Measurements from ENCODE around the gene ILKAP. TPM values are rescaled to one million over a fixed set of nuclear protein-coding genes. Genes with fewer than 3 reads are reported as not detected.

Gene ILKAP
- total RNA-seq, 1 experiment from 2014 or later: 53.4 TPM

DNA sequence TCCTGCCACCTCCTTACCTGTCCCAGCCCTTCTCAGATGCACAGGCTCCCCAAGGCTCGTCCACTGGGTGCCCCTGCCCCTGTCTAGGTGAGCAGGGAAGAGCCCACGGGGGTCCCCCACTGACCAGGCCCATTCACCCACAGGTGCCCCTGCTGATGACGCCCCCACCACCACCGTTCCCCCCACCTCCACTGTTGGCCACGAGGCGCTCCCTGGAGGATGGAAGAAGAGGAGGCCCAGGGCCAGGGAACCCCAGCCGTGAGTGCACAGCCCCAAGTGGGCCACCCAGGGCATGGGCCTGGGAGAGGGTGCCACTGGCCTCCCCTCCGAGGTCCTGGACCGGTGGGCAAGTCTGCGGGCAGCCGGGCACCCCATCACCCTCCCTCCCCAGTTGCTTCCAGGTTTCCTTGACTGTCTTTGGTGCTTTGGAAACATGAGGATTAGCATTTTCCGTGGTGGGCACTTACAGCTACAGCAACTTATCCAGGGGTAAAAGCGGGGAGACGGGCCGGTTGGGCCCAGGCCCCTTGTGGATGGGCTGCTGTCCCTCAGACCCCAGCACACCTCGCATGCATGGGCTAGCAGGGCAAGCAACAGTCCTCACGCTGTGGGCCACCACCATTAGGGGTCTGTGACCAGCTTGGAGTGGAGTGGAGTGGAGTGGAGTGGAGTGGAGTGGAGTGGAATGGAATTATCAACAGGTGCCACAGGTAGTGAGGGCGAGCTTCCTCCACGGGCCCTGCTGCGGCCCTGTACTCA lies 78.2 kb downstream of the ILKAP start:
- intact Hi-C loops (cut with micrococcal nuclease): no loop called here
- no peaks in the 10 kb centered on the region for H3K9me2 ChIP-seq (ENCODE audit: insufficient read depth)
- no peaks in the 10 kb centered on the region for H3K4me1 ChIP-seq (ENCODE audit: control insufficient read depth in 1 of 2, insufficient read depth in 2 of 2, low read length in 2 of 2)
- no peak overlapping the region for H3K9ac ChIP-seq (ENCODE audit: low read length)
- ChIA-PET POLR2A (no interaction called here), CTCF (no interaction called here), RAD21 (ENCODE audit: low non-redundant PET in 1 of 2, low total read pairs in 2 of 2, uncharacterized antibody in 2 of 2, unreplicated experiment in 2 of 2) (no interaction called here)
- no peak overlapping the region for H3K4me2 ChIP-seq (ENCODE audit: low read length)
- H4K20me1 ChIP-seq (ENCODE audit: insufficient read depth): no peaks in the 10 kb centered on the region
- no peak overlapping the region for H3K4me3 ChIP-seq (replicated peaks in 1 of 2; ENCODE audit: low read depth in 1 of 2, low read length in 2 of 2)
- no peaks in the 10 kb centered on the region for H3K79me2 ChIP-seq (ENCODE audit: insufficient read depth, low read length)
- no peak for ATAC-seq
- H3K27me3 ChIP-seq (ENCODE audit: insufficient read depth, low read length): no peaks in the 10 kb centered on the region
- BruUV-seq (replicated peaks): no TSS peak
- TF ChIP-seq EZH2 (IDR thresholded peaks at IDR 0.05) (no peak), TCF7L2 (IDR thresholded peaks at IDR 0.05; ENCODE audit: borderline replicate concordance, extremely low read depth, insufficient read depth, insufficient read length) (no peak), POLR2AphosphoS5 (IDR thresholded peaks at IDR 0.05; ENCODE audit: low read depth, low read length) (no peak), YY1 (IDR thresholded peaks at IDR 0.05; ENCODE audit: extremely low read depth, insufficient replicate concordance, low read depth, low read length) (no peak), REST (IDR thresholded peaks at IDR 0.05; ENCODE audit: low read depth) (no peak), ZNF274 (IDR thresholded peaks at IDR 0.05; ENCODE audit: low read depth, low read length) (no peak), POLR2A (IDR thresholded peaks at IDR 0.05; ENCODE audit: borderline replicate concordance, extremely low read depth, insufficient read depth, insufficient read length) (no peak), CEBPB (IDR thresholded peaks at IDR 0.05; ENCODE audit: low read depth) (no peak), RAD21 (IDR thresholded peaks at IDR 0.05; ENCODE audit: low read depth) (no peak), SP1 (IDR thresholded peaks at IDR 0.05; ENCODE audit: low read depth) (no peak), CTCF (IDR thresholded peaks at IDR 0.05 in 2 of 3, conservative IDR thresholded peaks at IDR 0.05 in 1 of 3; ENCODE audit: borderline replicate concordance in 1 of 3, insufficient read depth in 1 of 3, low read depth in 2 of 3, low read length in 2 of 3) (no peak), ELF1 (IDR thresholded peaks at IDR 0.05; ENCODE audit: borderline replicate concordance, low read depth) (no peak), EGR1 (IDR thresholded peaks at IDR 0.05; ENCODE audit: low read depth) (no peak)
- TF ChIP-seq, protein P1, sequence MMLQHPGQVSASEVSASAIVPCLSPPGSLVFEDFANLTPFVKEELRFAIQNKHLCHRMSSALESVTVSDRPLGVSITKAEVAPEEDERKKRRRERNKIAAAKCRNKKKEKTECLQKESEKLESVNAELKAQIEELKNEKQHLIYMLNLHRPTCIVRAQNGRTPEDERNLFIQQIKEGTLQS (IDR thresholded peaks at IDR 0.05): no peak
- TF ChIP-seq, protein P2, sequence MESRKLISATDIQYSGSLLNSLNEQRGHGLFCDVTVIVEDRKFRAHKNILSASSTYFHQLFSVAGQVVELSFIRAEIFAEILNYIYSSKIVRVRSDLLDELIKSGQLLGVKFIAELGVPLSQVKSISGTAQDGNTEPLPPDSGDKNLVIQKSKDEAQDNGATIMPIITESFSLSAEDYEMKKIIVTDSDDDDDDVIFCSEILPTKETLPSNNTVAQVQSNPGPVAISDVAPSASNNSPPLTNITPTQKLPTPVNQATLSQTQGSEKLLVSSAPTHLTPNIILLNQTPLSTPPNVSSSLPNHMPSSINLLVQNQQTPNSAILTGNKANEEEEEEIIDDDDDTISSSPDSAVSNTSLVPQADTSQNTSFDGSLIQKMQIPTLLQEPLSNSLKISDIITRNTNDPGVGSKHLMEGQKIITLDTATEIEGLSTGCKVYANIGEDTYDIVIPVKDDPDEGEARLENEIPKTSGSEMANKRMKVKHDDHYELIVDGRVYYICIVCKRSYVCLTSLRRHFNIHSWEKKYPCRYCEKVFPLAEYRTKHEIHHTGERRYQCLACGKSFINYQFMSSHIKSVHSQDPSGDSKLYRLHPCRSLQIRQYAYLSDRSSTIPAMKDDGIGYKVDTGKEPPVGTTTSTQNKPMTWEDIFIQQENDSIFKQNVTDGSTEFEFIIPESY (IDR thresholded peaks at IDR 0.05; ENCODE audit: extremely low read depth, insufficient replicate concordance, low read length): no peak
- H2AFZ ChIP-seq (ENCODE audit: low read depth, low read length, poor library complexity, severe bottlenecking): no peak overlapping the region
- DNase-seq (ENCODE audit: low read depth, low spot score): no peak
- H3K27ac ChIP-seq (ENCODE audit: low read depth, low read length): no peak overlapping the region
- H3K36me3 ChIP-seq (ENCODE audit: control insufficient read depth in 1 of 2, insufficient read depth in 2 of 2, low read length in 2 of 2): no peaks in the 10 kb centered on the region
- peaks cover 0 to 10% of the 10 kb centered on the region in 2 experiments; a peak in 1 of 4 replicates for H3K9me3 ChIP-seq (ENCODE audit: control insufficient read depth in 1 of 2, insufficient read depth in 1 of 2, low read depth in 1 of 2, low read length in 2 of 2)
